GM23338 (cell line): Measurements from ENCODE around the gene CASR. TPM values are rescaled to one million over a fixed set of nuclear protein-coding genes. Genes with fewer than 3 reads are reported as not detected.

Experiments used
- ATAC-seq: fragments of 200-7000 bp; cut with Tn5 transposase; 3 replicates; pipeline ENCODE4 v1.9.1; 2020
- DNase-seq: peaks from one replicate; pipeline ENCODE4 v3.0.0-alpha.2; 2015; ENCODE audit warnings: low spot score
- H2AFZ ChIP-seq: fragments of 200-600 bp; sonication (generic); 2 replicates; pipeline ENCODE4 v1.8.0; 2016; ENCODE audit warnings: antibody characterized with exemption, mild to moderate bottlenecking, moderate library complexity
- H3F3A ChIP-seq: fragments of 200-600 bp; sonication (generic); replicated peaks from 2 replicates; pipeline ENCODE4 v1.8.0; 2017; ENCODE audit warnings: antibody characterized with exemption, mixed run types, low read depth
- H3K27ac ChIP-seq: fragments of 200-600 bp; sonication (generic); 2 replicates; pipeline ENCODE4 v1.6.1; 2016; ENCODE audit warnings: low read depth
- H3K27me3 ChIP-seq: fragments of 200-600 bp; sonication (generic); 2 replicates; pipeline ENCODE4 v1.8.0; 2016; ENCODE audit warnings: mild to moderate bottlenecking, mixed run types, moderate library complexity; ENCODE audit not compliant: insufficient read depth
- H3K36me3 ChIP-seq: fragments of 200-600 bp; sonication (generic); 2 replicates; pipeline ENCODE4 v1.8.0; 2016; ENCODE audit warnings: mild to moderate bottlenecking; ENCODE audit not compliant: insufficient read depth
- H3K4me1 ChIP-seq: fragments of 200-600 bp; sonication (generic); 2 replicates; pipeline ENCODE4 v1.8.0; 2016; ENCODE audit warnings: mild to moderate bottlenecking, moderate library complexity; ENCODE audit not compliant: insufficient read depth
- H3K4me2 ChIP-seq: fragments of 200-600 bp; sonication (generic); 2 replicates; pipeline ENCODE4 v1.7.1; 2017; ENCODE audit warnings: mixed run types
- H3K4me3 ChIP-seq: fragments of 200-600 bp; sonication (generic); 2 replicates; pipeline ENCODE4 v1.6.1; 2016; ENCODE audit warnings: mixed run types
- H3K79me2 ChIP-seq: fragments of 200-600 bp; sonication (generic); replicated peaks from 2 replicates; pipeline ENCODE4 v1.8.0; 2017; ENCODE audit warnings: mild to moderate bottlenecking; ENCODE audit not compliant: insufficient read depth
- H3K9me2 ChIP-seq: fragments of 200-600 bp; sonication (generic); 2 replicates; pipeline ENCODE4 v1.8.0; 2017; ENCODE audit not compliant: insufficient read depth
- H4K20me1 ChIP-seq: fragments of 200-600 bp; sonication (generic); replicated peaks from 2 replicates; pipeline ENCODE4 v1.8.0; 2017; ENCODE audit warnings: mild to moderate bottlenecking; ENCODE audit not compliant: insufficient read depth
- H3K27ac Mint-ChIP-seq: 2 replicates; pipeline ENCODE4 v1.8.0; 2020; ENCODE audit warnings: inconsistent platforms, mild to moderate bottlenecking, moderate library complexity, mixed read lengths
- H3K27me3 Mint-ChIP-seq: 3 replicates; pipeline ENCODE4 v1.8.0; 2022; ENCODE audit warnings: low read depth, mild to moderate bottlenecking, moderate library complexity, mixed read lengths, inconsistent platforms; ENCODE audit not compliant: insufficient read depth, poor library complexity
- H3K36me3 Mint-ChIP-seq: 3 replicates; pipeline ENCODE4 v1.8.0; 2021; ENCODE audit warnings: low read depth, mild to moderate bottlenecking, inconsistent platforms, moderate library complexity, mixed read lengths
- H3K4me1 Mint-ChIP-seq: 3 replicates; pipeline ENCODE4 v1.8.0; 2020; ENCODE audit warnings: mild to moderate bottlenecking, inconsistent platforms, mixed read lengths
- H3K4me3 Mint-ChIP-seq: 3 replicates; pipeline ENCODE4 v1.8.0; 2021; ENCODE audit warnings: moderate library complexity, mild to moderate bottlenecking, inconsistent platforms, mixed read lengths
- H3K9me3 Mint-ChIP-seq: 3 replicates; pipeline ENCODE4 v1.8.0; 2020; ENCODE audit warnings: moderate library complexity, mild to moderate bottlenecking, inconsistent platforms, mixed read lengths
- CREB1 ChIP-seq: fragments of 250-450 bp; sonication (Bioruptor Pico); IDR thresholded peaks from 2 replicates; pipeline ENCODE4 v1.5.0; 2020; ENCODE audit warnings: low read depth, mild to moderate bottlenecking, moderate library complexity
- EZH2 ChIP-seq: fragments of 200-600 bp; sonication (generic); IDR thresholded peaks from one replicate; pipeline ENCODE4 v1.8.0; 2017; ENCODE audit warnings: antibody characterized with exemption, mild to moderate bottlenecking, low read depth; ENCODE audit not compliant: unreplicated experiment
- EZH2phosphoT487 ChIP-seq: fragments of 200-600 bp; sonication (generic); IDR thresholded peaks from one replicate; pipeline ENCODE4 v1.8.1; 2018; ENCODE audit warnings: antibody characterized with exemption; ENCODE audit not compliant: unreplicated experiment
- JUNB ChIP-seq: IDR thresholded peaks from one replicate; pipeline ENCODE4 v1.6.1; 2016; ENCODE audit warnings: antibody characterized with exemption; ENCODE audit not compliant: unreplicated experiment
- NANOG ChIP-seq: IDR thresholded peaks from 2 replicates; pipeline ENCODE4 v1.6.1; 2016; ENCODE audit warnings: antibody characterized with exemption, borderline replicate concordance
- POLR2AphosphoS5 ChIP-seq: IDR thresholded peaks from 2 replicates; pipeline ENCODE4 v1.6.1; 2016; ENCODE audit warnings: antibody characterized with exemption, low read depth
- STAT1 ChIP-seq: IDR thresholded peaks from one replicate; pipeline ENCODE4 v1.6.1; 2016; ENCODE audit warnings: antibody characterized with exemption; ENCODE audit not compliant: unreplicated experiment
- ZNF114 ChIP-seq: fragments of 250-450 bp; sonication (Bioruptor Pico); IDR thresholded peaks from 2 replicates; pipeline ENCODE4 v1.5.0; 2020; ENCODE audit warnings: mild to moderate bottlenecking, moderate library complexity
- ZNF331 ChIP-seq: fragments of 250-450 bp; sonication (Bioruptor Pico); IDR thresholded peaks from 2 replicates; pipeline ENCODE4 v1.5.0; 2020; ENCODE audit warnings: low read depth, mild to moderate bottlenecking, moderate library complexity
- ZNF462 ChIP-seq: fragments of 250-450 bp; sonication (Bioruptor Pico); IDR thresholded peaks from 2 replicates; pipeline ENCODE4 v1.5.0; 2020; ENCODE audit warnings: mild to moderate bottlenecking, moderate library complexity
- polyA plus RNA-seq: library from polyadenylated mRNA; unstranded; fragments of >200 nt; fragmentation: Nextera tagmentation; extraction: Ambion mirVana; gene quantifications from 2 replicates; pipeline ENCODE4 v1.2.1, GENCODE V29; 2016
- total RNA-seq: library from RNA; depleted of rRNA; stranded (reverse); fragments of >200 nt; shearing (Covaris generic); gene quantifications from 2 replicates; pipeline ENCODE4 v1.2.3, GENCODE V29; 2014
- TF ChIP-seq, protein P1 (sequence below): IDR thresholded peaks from 2 replicates; pipeline ENCODE4 v1.6.1; 2016; ENCODE audit warnings: antibody characterized with exemption
- TF ChIP-seq, protein P2 (sequence below): IDR thresholded peaks from one replicate; pipeline ENCODE4 v1.6.1; 2018; ENCODE audit warnings: antibody characterized with exemption; ENCODE audit not compliant: unreplicated experiment
- TF ChIP-seq, protein P3 (sequence below), 2 experiments: fragments of 200-600 bp in 1 of 2; sonication (generic) in 1 of 2; conservative IDR thresholded peaks; 2 replicates each; pipeline versions ENCODE4 v1.5.1 to v1.6.1; 2016 to 2017; ENCODE audit warnings: antibody characterized with exemption in 2 of 2, low read depth in 2 of 2, mild to moderate bottlenecking in 2 of 2, moderate library complexity in 1 of 2

Gene CASR
- total and polyA plus RNA-seq, 2 experiments from 2014 or later, result 0.08 to 0.56 TPM

GRCh38 chr3:122310361-122310760 is 126.9 kb downstream of the CASR start:
- H3F3A ChIP-seq, result no peaks in the 10 kb centered on the region
- Mint-ChIP-seq H3K4me3 (no peak overlapping the region), H3K27ac (no peak overlapping the region), H3K27me3 (no peaks in the 10 kb centered on the region), H3K4me1 (peaks cover 11% of the 10 kb centered on the region), H3K9me3 (no peaks in the 10 kb centered on the region), H3K36me3 (no peaks in the 10 kb centered on the region)
- peaks cover 9% of the 10 kb centered on the region; the same call in 1 of the 2 replicates for H3K4me1 ChIP-seq
- TF ChIP-seq, protein P1, sequence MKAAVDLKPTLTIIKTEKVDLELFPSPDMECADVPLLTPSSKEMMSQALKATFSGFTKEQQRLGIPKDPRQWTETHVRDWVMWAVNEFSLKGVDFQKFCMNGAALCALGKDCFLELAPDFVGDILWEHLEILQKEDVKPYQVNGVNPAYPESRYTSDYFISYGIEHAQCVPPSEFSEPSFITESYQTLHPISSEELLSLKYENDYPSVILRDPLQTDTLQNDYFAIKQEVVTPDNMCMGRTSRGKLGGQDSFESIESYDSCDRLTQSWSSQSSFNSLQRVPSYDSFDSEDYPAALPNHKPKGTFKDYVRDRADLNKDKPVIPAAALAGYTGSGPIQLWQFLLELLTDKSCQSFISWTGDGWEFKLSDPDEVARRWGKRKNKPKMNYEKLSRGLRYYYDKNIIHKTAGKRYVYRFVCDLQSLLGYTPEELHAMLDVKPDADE, result no peak
- TF ChIP-seq CREB1, result no peak
- no peak for TF ChIP-seq ZNF331 (CRISPR knock-in tag)
- TF ChIP-seq, protein P2, sequence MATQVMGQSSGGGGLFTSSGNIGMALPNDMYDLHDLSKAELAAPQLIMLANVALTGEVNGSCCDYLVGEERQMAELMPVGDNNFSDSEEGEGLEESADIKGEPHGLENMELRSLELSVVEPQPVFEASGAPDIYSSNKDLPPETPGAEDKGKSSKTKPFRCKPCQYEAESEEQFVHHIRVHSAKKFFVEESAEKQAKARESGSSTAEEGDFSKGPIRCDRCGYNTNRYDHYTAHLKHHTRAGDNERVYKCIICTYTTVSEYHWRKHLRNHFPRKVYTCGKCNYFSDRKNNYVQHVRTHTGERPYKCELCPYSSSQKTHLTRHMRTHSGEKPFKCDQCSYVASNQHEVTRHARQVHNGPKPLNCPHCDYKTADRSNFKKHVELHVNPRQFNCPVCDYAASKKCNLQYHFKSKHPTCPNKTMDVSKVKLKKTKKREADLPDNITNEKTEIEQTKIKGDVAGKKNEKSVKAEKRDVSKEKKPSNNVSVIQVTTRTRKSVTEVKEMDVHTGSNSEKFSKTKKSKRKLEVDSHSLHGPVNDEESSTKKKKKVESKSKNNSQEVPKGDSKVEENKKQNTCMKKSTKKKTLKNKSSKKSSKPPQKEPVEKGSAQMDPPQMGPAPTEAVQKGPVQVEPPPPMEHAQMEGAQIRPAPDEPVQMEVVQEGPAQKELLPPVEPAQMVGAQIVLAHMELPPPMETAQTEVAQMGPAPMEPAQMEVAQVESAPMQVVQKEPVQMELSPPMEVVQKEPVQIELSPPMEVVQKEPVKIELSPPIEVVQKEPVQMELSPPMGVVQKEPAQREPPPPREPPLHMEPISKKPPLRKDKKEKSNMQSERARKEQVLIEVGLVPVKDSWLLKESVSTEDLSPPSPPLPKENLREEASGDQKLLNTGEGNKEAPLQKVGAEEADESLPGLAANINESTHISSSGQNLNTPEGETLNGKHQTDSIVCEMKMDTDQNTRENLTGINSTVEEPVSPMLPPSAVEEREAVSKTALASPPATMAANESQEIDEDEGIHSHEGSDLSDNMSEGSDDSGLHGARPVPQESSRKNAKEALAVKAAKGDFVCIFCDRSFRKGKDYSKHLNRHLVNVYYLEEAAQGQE, result no peak
- TF ChIP-seq ZNF114, result no peak
- TF ChIP-seq NANOG, result no peak
- TF ChIP-seq, protein P3, sequence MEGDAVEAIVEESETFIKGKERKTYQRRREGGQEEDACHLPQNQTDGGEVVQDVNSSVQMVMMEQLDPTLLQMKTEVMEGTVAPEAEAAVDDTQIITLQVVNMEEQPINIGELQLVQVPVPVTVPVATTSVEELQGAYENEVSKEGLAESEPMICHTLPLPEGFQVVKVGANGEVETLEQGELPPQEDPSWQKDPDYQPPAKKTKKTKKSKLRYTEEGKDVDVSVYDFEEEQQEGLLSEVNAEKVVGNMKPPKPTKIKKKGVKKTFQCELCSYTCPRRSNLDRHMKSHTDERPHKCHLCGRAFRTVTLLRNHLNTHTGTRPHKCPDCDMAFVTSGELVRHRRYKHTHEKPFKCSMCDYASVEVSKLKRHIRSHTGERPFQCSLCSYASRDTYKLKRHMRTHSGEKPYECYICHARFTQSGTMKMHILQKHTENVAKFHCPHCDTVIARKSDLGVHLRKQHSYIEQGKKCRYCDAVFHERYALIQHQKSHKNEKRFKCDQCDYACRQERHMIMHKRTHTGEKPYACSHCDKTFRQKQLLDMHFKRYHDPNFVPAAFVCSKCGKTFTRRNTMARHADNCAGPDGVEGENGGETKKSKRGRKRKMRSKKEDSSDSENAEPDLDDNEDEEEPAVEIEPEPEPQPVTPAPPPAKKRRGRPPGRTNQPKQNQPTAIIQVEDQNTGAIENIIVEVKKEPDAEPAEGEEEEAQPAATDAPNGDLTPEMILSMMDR (conservative IDR thresholded peaks at IDR 0.05; ENCODE audit: low read depth in 2 of 2), result no peak
- no peak for TF ChIP-seq EZH2
- no peak for TF ChIP-seq JUNB
- no peak for TF ChIP-seq STAT1
- TF ChIP-seq EZH2phosphoT487, result no peak
- no peak for TF ChIP-seq ZNF462 (CRISPR knock-in tag)
- TF ChIP-seq POLR2AphosphoS5, result no peak
- no peaks in the 10 kb centered on the region for H3K36me3 ChIP-seq
- H2AFZ ChIP-seq, result no peak overlapping the region
- no peak overlapping the region for H3K4me3 ChIP-seq
- H3K79me2 ChIP-seq, result no peaks in the 10 kb centered on the region
- DNase-seq (no peak), ATAC-seq (no peak)
- H3K27ac ChIP-seq, result no peak overlapping the region
- no peaks in the 10 kb centered on the region for H4K20me1 ChIP-seq
- H3K9me2 ChIP-seq, result 0 out of 2 replicates have a peak, but pooled peaks cover 3% of the 10 kb centered on the region
- H3K4me2 ChIP-seq, result no peak overlapping the region
- H3K27me3 ChIP-seq, result no peaks in the 10 kb centered on the region
